Body of pancreas (tissue), 4 donors: ENCODE data around the gene CST11.

Experiments
- CTCF ChIP-seq, 7 experiments: fragments of 450-650 bp in 4 of 7; fragments of 200-600 bp in 3 of 7; sonication (generic) in 3 of 7; IDR thresholded peaks; one replicate each; pipeline ENCODE4 v1.5.1; 2016 to 2019; ENCODE audit warnings: antibody characterized with exemption in 7 of 7
- POLR2A ChIP-seq, 3 donors: fragments of 450-650 bp; IDR thresholded peaks; one replicate each; pipeline ENCODE4 v1.6.1; 2016; ENCODE audit warnings: antibody characterized with exemption in 3 of 3, mild to moderate bottlenecking in 2 of 3

GRCh38 chr20:23404196-23404595 is 48.5 kb downstream of the CST11 start:
- TF ChIP-seq CTCF (IDR thresholded peaks at IDR 0.05) (no peak), POLR2A (IDR thresholded peaks at IDR 0.05) (no peak)
